Smooth muscle cell (in vitro differentiated cells): ENCODE results near the gene SELENOM. TPM values are rescaled to one million over a fixed set of nuclear protein-coding genes. Genes with fewer than 3 reads are reported as not detected.

Source experiments
- DNase-seq: peaks from one replicate; lab custom pipeline; 2025; ENCODE audit not compliant: unreplicated experiment; lab: John Stamatoyannopoulos, UW
- H2AFZ ChIP-seq: fragments of 200-600 bp; sonication (generic); 2 replicates; pipeline ENCODE4 v1.6.0; 2016; ENCODE audit warnings: antibody characterized with exemption, low read depth, mild to moderate bottlenecking
- H3F3A ChIP-seq: fragments of 200-600 bp; sonication (generic); 2 replicates; pipeline ENCODE4 v1.6.0; 2017; ENCODE audit warnings: antibody characterized with exemption, low read depth
- H3K27ac ChIP-seq: fragments of 200-600 bp; sonication (generic); 2 replicates; pipeline ENCODE4 v1.5.1; 2016; ENCODE audit warnings: low read depth, mild to moderate bottlenecking
- H3K27me3 ChIP-seq: fragments of 200-600 bp; sonication (generic); 2 replicates; pipeline ENCODE4 v1.6.1; 2016; ENCODE audit warnings: low read depth, mild to moderate bottlenecking
- H3K36me3 ChIP-seq: fragments of 200-600 bp; sonication (generic); 2 replicates; pipeline ENCODE4 v1.5.1; 2016; ENCODE audit warnings: low read depth
- H3K4me1 ChIP-seq: fragments of 200-600 bp; sonication (generic); 2 replicates; pipeline ENCODE4 v1.5.1; 2016; ENCODE audit warnings: low read depth
- H3K4me2 ChIP-seq: fragments of 200-600 bp; sonication (generic); 2 replicates; pipeline ENCODE4 v1.6.0; 2016; ENCODE audit warnings: mild to moderate bottlenecking
- H3K4me3 ChIP-seq: fragments of 200-600 bp; sonication (generic); 2 replicates; pipeline ENCODE4 v1.5.1; 2016; ENCODE audit warnings: mild to moderate bottlenecking
- H3K79me2 ChIP-seq: fragments of 200-600 bp; sonication (generic); 2 replicates; pipeline ENCODE4 v1.6.0; 2016; ENCODE audit warnings: low read depth, mild to moderate bottlenecking
- H3K9ac ChIP-seq: fragments of 200-600 bp; sonication (generic); 2 replicates; pipeline ENCODE4 v1.6.0; 2016; ENCODE audit warnings: low read depth
- H3K9me3 ChIP-seq: fragments of 200-600 bp; sonication (generic); replicated peaks from 2 replicates; pipeline ENCODE4 v1.5.1; 2016; ENCODE audit warnings: low read depth
- H4K20me1 ChIP-seq: fragments of 200-600 bp; sonication (generic); 2 replicates; pipeline ENCODE4 v1.6.0; 2016; ENCODE audit warnings: low read depth
- WGBS: methylation state at CpG from one replicate; pipeline ENCODE4 v1.1.7; 2016; ENCODE audit warnings: low lambda C conversion rate; 5-methylcytosine and 5-hydroxymethylcytosine counted together
- polyA plus RNA-seq: library from polyadenylated mRNA; unstranded; fragments of >200 nt; fragmentation: Nextera tagmentation; extraction: Ambion mirVana; gene quantifications from 2 replicates; pipeline ENCODE4 v1.2.1, GENCODE V29; 2016
- total RNA-seq: library from RNA; depleted of rRNA; stranded (reverse); fragments of >200 nt; gene quantifications from 2 replicates; pipeline ENCODE4 v1.2.3, GENCODE V29; 2014
- TF ChIP-seq, protein P1 (sequence below): fragments of 200-600 bp; sonication (generic); IDR thresholded peaks from 2 replicates; pipeline ENCODE4 v1.5.1; 2017; ENCODE audit warnings: borderline replicate concordance, mild to moderate bottlenecking, antibody characterized with exemption; ENCODE audit not compliant: insufficient read depth, poor library complexity, severe bottlenecking

The SELENOM gene
- total and polyA plus RNA-seq, 2 experiments from 2014 or later, result 450 to 600 TPM

DNA sequence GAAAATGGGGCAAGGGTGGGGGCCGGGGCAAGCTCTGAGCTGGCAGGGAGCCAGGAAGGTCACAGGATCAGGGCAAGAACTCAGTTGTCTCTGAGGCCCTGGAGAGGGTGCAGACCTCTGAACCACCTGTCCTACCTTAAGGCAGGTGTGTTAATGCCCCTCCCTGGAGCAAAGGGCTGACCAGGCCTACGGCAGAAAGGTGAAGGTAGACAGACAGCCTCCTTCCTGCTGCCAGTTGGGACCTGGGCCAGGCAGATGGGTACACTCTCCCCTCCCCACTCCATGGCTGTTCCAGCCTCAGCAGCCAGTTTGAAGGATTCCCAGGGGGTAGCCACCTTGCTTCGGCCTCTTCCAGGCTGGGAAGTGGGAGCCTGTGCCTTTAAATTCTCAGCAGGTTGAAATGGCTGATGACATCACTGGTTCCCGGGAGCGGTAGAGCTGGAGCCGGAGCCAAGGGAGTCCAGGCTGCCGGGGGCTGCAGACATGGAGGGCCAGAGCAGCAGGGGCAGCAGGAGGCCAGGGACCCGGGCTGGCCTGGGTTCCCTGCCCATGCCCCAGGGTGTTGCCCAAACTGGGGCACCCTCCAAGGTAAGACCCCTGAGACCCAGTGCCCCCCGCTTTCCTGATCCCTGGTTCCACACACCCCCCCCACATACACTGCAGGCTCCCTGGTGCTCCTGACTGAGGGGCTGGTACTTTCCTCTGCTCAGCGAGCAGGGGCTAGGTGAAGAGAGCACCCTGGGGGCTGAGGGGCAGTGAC lies 15.3 kb upstream of the SELENOM start, which contains the start of gene INPP5J:
Gene INPP5J, plus strand, starts transcription at position 435 of the 760 bp plus-strand sequence. Its CDS starts 49 bp downstream, at position 484.
- no peaks in the 10 kb centered on the region for H3K79me2 ChIP-seq
- H3K4me2 ChIP-seq, result peak within 1 kb of the TSS; percentile 83
- no peaks in the 10 kb centered on the region for H3F3A ChIP-seq
- peak within 1 kb of the TSS; percentile 50 for H2AFZ ChIP-seq
- no peak within 1 kb of the TSS for H3K27ac ChIP-seq
- 30% methylated on average over 10 of the region's 10 CpGs for WGBS
- H3K4me3 ChIP-seq, result peak within 1 kb of the TSS; percentile 46
- H3K9me3 ChIP-seq, result no peaks in the 10 kb centered on the region
- H3K4me1 ChIP-seq, result no peaks in the 10 kb centered on the region
- H4K20me1 ChIP-seq, result no peaks in the 10 kb centered on the region
- TF ChIP-seq, protein P1, sequence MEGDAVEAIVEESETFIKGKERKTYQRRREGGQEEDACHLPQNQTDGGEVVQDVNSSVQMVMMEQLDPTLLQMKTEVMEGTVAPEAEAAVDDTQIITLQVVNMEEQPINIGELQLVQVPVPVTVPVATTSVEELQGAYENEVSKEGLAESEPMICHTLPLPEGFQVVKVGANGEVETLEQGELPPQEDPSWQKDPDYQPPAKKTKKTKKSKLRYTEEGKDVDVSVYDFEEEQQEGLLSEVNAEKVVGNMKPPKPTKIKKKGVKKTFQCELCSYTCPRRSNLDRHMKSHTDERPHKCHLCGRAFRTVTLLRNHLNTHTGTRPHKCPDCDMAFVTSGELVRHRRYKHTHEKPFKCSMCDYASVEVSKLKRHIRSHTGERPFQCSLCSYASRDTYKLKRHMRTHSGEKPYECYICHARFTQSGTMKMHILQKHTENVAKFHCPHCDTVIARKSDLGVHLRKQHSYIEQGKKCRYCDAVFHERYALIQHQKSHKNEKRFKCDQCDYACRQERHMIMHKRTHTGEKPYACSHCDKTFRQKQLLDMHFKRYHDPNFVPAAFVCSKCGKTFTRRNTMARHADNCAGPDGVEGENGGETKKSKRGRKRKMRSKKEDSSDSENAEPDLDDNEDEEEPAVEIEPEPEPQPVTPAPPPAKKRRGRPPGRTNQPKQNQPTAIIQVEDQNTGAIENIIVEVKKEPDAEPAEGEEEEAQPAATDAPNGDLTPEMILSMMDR, result no peak
- no peaks in the 10 kb centered on the region for H3K36me3 ChIP-seq
- H3K27me3 ChIP-seq, result no peaks in the 10 kb centered on the region
- DNase-seq, result no peak
- peak within 1 kb of the TSS; percentile 30 for H3K9ac ChIP-seq

DNA sequence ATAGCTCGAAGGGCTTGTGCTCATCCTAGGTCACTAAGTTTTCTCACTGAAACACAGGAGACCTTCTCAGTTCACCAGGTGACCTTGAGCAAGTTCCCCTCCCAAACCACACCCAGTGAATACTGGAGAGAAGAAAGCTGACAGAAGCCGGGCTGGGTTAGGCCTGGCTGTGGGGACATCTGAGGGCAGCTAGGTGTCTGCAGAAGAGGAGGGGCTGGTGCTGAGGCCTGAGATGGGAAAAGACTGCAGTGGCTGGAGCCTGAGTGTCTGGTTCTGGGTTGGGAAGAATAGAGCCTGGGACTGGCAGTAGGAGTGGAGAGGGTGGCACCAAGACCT lies 14.8 kb upstream of the SELENOM start:
- Histone ChIP-seq H4K20me1 (no peaks in the 10 kb centered on the region), H3K4me3 (no peak overlapping the region), H3K9ac (no peak overlapping the region), H3K9me3 (no peaks in the 10 kb centered on the region), H3F3A (no peaks in the 10 kb centered on the region), H3K4me1 (no peaks in the 10 kb centered on the region), H3K36me3 (no peaks in the 10 kb centered on the region), H3K79me2 (no peaks in the 10 kb centered on the region), H3K4me2 (no peak overlapping the region), H3K27ac (no peak overlapping the region), H2AFZ (no peak overlapping the region), H3K27me3 (no peaks in the 10 kb centered on the region)
- TF ChIP-seq, protein P1, result no peak
- no peak for DNase-seq
- 83% methylated on average over 2 of the region's 2 CpGs for WGBS

DNA sequence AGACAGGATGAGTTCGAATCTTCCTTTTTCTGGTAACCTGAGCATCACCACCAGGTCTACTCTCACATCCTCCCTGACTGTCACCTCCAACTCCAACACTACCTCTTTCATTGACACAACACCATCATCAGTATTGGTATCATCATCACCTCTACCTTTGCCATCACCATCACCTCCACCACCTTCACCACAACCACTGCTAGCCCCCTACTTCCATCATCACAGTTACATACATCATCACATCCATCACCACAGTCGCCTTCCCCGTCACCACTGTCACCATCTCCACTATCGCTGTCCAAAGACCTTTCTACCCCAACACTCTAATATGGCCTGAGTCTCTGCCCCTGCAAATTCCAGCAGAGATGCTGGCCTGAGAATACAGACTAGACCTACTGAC lies 14.0 kb upstream of the SELENOM start:
- Histone ChIP-seq H3K36me3 (no peaks in the 10 kb centered on the region), H3K4me2 (no peak overlapping the region), H3K27me3 (no peaks in the 10 kb centered on the region), H3K79me2 (no peaks in the 10 kb centered on the region), H3K4me3 (no peak overlapping the region), H3K9ac (no peak overlapping the region), H3F3A (no peaks in the 10 kb centered on the region), H4K20me1 (no peaks in the 10 kb centered on the region), H3K27ac (no peak overlapping the region), H2AFZ (no peak overlapping the region), H3K9me3 (no peaks in the 10 kb centered on the region), H3K4me1 (no peaks in the 10 kb centered on the region)
- TF ChIP-seq, protein P1, result no peak
- WGBS, result 95% methylated on average over 4 of the region's 4 CpGs
- no peak for DNase-seq

DNA sequence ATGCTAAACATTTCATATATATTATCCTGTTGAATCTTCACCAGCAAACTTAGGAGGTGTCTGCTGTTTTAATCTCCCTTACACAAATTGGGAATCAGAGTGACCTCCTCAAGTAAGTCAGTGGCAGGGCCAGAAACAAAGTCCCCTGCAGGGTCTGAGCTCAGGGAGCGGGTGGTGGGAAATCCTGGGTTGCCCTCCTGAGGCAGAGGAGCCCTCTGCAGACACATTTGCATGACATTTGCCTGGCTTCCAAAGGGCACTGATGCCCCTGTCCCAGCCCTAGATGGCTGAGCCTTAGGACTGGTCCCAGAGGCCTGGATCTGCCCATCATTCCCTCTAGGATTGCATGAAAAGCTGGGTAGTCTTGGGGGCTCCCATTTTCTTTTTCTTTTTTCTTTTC lies 13.3 kb upstream of the SELENOM start:
- Histone ChIP-seq H4K20me1 (no peaks in the 10 kb centered on the region), H3K9ac (no peak overlapping the region), H3F3A (no peaks in the 10 kb centered on the region), H3K4me2 (no peak overlapping the region), H3K36me3 (no peaks in the 10 kb centered on the region), H2AFZ (no peak overlapping the region), H3K79me2 (no peaks in the 10 kb centered on the region), H3K27me3 (no peaks in the 10 kb centered on the region), H3K27ac (no peak overlapping the region), H3K9me3 (no peaks in the 10 kb centered on the region), H3K4me3 (no peak overlapping the region), H3K4me1 (no peaks in the 10 kb centered on the region)
- TF ChIP-seq, protein P1, result no peak
- DNase-seq, result no peak
- 100% methylated on average over 1 of the region's 1 CpG for WGBS
